ENCODE results near the gene ATP6V1G2. TPM values are rescaled to one million over a fixed set of nuclear protein-coding genes. Genes with fewer than 3 reads are reported as not detected.

Gene ATP6V1G2
- total and polyA plus RNA-seq, 2 experiments from 2014 or later = 1.8 to 2.8 TPM

DNA sequence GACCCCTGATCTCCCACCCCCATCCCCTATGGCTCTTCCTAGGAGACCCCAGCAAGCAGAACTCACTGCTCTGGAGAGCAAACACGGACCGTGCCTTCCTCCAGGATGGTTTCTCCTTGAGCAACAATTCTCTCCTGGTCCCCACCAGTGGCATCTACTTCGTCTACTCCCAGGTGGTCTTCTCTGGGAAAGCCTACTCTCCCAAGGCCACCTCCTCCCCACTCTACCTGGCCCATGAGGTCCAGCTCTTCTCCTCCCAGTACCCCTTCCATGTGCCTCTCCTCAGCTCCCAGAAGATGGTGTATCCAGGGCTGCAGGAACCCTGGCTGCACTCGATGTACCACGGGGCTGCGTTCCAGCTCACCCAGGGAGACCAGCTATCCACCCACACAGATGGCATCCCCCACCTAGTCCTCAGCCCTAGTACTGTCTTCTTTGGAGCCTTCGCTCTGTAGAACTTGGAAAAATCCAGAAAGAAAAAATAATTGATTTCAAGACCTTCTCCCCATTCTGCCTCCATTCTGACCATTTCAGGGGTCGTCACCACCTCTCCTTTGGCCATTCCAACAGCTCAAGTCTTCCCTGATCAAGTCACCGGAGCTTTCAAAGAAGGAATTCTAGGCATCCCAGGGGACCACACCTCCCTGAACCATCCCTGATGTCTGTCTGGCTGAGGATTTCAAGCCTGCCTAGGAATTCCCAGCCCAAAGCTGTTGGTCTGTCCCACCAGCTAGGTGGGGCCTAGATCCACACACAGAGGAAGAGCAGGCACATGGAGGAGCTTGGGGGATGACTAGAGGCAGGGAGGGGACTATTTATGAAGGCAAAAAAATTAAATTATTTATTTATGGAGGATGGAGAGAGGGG lies 27.1 kb upstream of the ATP6V1G2 start:
- H3K27me3 ChIP-seq (replicated peaks; ENCODE audit: insufficient read depth) = no peaks in the 10 kb centered on the region
- no peaks in the 10 kb centered on the region for H3K9me3 ChIP-seq (ENCODE audit: low read depth)
- H3K36me3 ChIP-seq (ENCODE audit: low read depth) = no peaks in the 10 kb centered on the region
- WGBS, 2 experiments (ENCODE audit: low coverage in 1 of 2, low lambda C conversion rate in 2 of 2, missing lambda C conversion rate in 2 of 2) = 66 to 67% methylated on average over 9 of the region's 9 CpGs
- DNase-seq = no peak
- no peak for TF ChIP-seq EZH2 (IDR thresholded peaks at IDR 0.05; ENCODE audit: insufficient read depth, poor library complexity, severe bottlenecking)
- TF ChIP-seq EZH2phosphoT487 (IDR thresholded peaks at IDR 0.05; ENCODE audit: insufficient read depth, low read depth) = no peak
- H3K79me2 ChIP-seq (ENCODE audit: insufficient read depth) = no peaks in the 10 kb centered on the region
- H3K27ac ChIP-seq = no peak overlapping the region
- H3K9ac ChIP-seq = no peak overlapping the region
- H3K4me3 ChIP-seq = no peak overlapping the region
- no peaks in the 10 kb centered on the region for H4K20me1 ChIP-seq (ENCODE audit: insufficient read depth)
- no peak overlapping the region for H3K4me2 ChIP-seq (ENCODE audit: unreplicated experiment)
- no peak overlapping the region for H2AFZ ChIP-seq
- no peaks in the 10 kb centered on the region for H3F3A ChIP-seq (ENCODE audit: insufficient read depth)
- no peaks in the 10 kb centered on the region for H3K9me2 ChIP-seq (ENCODE audit: insufficient read depth)
- no peaks in the 10 kb centered on the region for H3K4me1 ChIP-seq (ENCODE audit: insufficient read depth)
- in situ Hi-C loops (cut with MboI) = no loop called here

DNA sequence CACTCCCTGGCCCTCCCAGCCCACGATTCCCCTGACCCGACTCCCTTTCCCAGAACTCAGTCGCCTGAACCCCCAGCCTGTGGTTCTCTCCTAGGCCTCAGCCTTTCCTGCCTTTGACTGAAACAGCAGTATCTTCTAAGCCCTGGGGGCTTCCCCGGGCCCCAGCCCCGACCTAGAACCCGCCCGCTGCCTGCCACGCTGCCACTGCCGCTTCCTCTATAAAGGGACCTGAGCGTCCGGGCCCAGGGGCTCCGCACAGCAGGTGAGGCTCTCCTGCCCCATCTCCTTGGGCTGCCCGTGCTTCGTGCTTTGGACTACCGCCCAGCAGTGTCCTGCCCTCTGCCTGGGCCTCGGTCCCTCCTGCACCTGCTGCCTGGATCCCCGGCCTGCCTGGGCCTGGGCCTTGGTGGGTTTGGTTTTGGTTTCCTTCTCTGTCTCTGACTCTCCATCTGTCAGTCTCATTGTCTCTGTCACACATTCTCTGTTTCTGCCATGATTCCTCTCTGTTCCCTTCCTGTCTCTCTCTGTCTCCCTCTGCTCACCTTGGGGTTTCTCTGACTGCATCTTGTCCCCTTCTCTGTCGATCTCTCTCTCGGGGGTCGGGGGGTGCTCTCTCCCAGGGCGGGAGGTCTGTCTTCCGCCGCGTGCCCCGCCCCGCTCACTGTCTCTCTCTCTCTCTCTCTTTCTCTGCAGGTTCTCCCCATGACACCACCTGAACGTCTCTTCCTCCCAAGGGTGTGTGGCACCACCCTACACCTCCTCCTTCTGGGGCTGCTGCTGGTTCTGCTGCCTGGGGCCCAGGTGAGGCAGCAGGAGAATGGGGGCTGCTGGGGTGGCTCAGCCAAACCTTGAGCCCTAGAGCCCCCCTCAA lies 25.9 kb upstream of the ATP6V1G2 start, which contains the start of gene LTA:
Gene LTA (plus strand): TSS at position 249 of the 871 bp plus-strand sequence. CDS start 454 bp downstream, at position 703.
- Histone ChIP-seq H3K9me3 (ENCODE audit: low read depth) (no peaks in the 10 kb centered on the region), H3K4me3 (no peak within 1 kb of the TSS), H3K4me2 (ENCODE audit: unreplicated experiment) (no peak within 1 kb of the TSS), H3K79me2 (ENCODE audit: insufficient read depth) (no peaks in the 10 kb centered on the region), H3K4me1 (ENCODE audit: insufficient read depth) (no peaks in the 10 kb centered on the region), H4K20me1 (ENCODE audit: insufficient read depth) (no peaks in the 10 kb centered on the region), H3K27me3 (replicated peaks; ENCODE audit: insufficient read depth) (no peaks in the 10 kb centered on the region), H3K9ac (no peak within 1 kb of the TSS), H3K36me3 (ENCODE audit: low read depth) (no peaks in the 10 kb centered on the region), H3K9me2 (ENCODE audit: insufficient read depth) (no peaks in the 10 kb centered on the region), H3F3A (ENCODE audit: insufficient read depth) (no peaks in the 10 kb centered on the region), H2AFZ (no peak within 1 kb of the TSS), H3K27ac (no peak within 1 kb of the TSS)
- DNase-seq = no peak
- in situ Hi-C loops (cut with MboI) = no loop called here
- WGBS, 2 experiments (ENCODE audit: low coverage in 1 of 2, low lambda C conversion rate in 2 of 2, missing lambda C conversion rate in 2 of 2) = 73 to 87% methylated on average over 23 to 27 of the region's 27 CpGs
- TF ChIP-seq EZH2 (IDR thresholded peaks at IDR 0.05; ENCODE audit: insufficient read depth, poor library complexity, severe bottlenecking) (no peak), EZH2phosphoT487 (IDR thresholded peaks at IDR 0.05; ENCODE audit: insufficient read depth, low read depth) (no peak)

DNA sequence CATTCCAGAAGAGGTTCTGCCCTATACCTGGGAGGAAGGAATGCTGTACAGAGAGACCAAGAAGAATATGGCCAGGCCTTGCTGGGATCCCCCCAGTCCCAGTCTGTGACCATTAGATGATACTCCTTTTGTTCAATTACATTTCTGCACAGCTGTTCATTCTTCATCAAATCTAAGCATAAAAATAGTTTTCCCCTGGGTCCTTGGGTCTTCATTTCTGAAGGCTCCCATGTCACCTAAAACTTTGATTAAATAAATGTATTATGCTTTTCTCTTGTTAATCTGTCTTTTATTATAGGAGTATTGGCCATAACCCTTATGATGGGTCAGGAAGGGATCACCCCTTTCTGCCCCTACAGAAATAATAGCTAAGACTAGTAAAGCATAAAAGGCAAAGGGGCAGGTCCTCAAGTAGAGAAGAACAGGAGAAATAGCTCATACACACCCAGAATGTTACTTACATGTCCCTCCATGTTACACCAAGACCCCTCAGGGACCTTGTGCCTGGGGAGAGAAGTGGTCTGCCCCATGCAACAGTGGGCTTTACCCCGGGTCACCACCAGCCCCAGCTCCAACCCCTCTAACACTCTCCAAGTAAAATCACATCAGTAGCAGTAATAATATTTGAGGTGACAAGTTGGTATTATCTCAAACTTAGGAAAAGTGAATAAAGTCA lies 23.6 kb upstream of the ATP6V1G2 start:
- H3K9ac ChIP-seq = no peak overlapping the region
- no peak for DNase-seq
- no peaks in the 10 kb centered on the region for H3K9me2 ChIP-seq (ENCODE audit: insufficient read depth)
- H3K27me3 ChIP-seq (replicated peaks; ENCODE audit: insufficient read depth) = no peaks in the 10 kb centered on the region
- no peak overlapping the region for H3K4me3 ChIP-seq
- WGBS, 2 experiments (ENCODE audit: low coverage in 1 of 2, low lambda C conversion rate in 2 of 2, missing lambda C conversion rate in 2 of 2) = 42 to 50% methylated on average over 1 of the region's 1 CpG
- H3K27ac ChIP-seq = no peak overlapping the region
- no peaks in the 10 kb centered on the region for H3K9me3 ChIP-seq (ENCODE audit: low read depth)
- no peak overlapping the region for H2AFZ ChIP-seq
- TF ChIP-seq EZH2 (IDR thresholded peaks at IDR 0.05; ENCODE audit: insufficient read depth, poor library complexity, severe bottlenecking) (no peak), EZH2phosphoT487 (IDR thresholded peaks at IDR 0.05; ENCODE audit: insufficient read depth, low read depth) (no peak)
- H3K4me1 ChIP-seq (ENCODE audit: insufficient read depth) = no peaks in the 10 kb centered on the region
- H3K36me3 ChIP-seq (ENCODE audit: low read depth) = no peaks in the 10 kb centered on the region
- no peaks in the 10 kb centered on the region for H3K79me2 ChIP-seq (ENCODE audit: insufficient read depth)
- H3K4me2 ChIP-seq (ENCODE audit: unreplicated experiment) = no peak overlapping the region
- in situ Hi-C loops (cut with MboI) = no loop called here
- no peaks in the 10 kb centered on the region for H3F3A ChIP-seq (ENCODE audit: insufficient read depth)
- H4K20me1 ChIP-seq (ENCODE audit: insufficient read depth) = no peaks in the 10 kb centered on the region

DNA sequence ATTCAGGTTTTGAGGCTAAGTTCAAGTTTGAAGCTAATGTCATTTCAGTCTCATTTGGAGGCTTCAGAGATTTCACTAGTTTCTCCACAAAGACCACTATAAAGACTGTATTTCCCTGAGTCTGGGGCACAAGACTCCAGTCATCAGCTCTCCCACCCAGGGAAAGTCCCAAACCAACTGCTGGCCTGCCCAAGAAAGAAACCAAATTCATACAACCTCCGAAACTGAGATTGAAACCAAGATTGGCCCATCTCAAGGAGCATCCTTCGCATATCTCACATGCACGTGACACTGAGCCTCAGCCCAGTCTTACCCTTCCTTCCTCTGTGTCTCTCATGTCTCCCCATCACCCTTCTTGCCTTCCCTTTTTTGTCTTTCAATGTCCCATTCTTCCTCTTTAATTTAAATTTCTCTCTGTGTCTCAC lies 22.1 kb upstream of the ATP6V1G2 start:
- Histone ChIP-seq H3K4me1 (ENCODE audit: insufficient read depth) (peaks cover 3% of the 10 kb centered on the region), H3K9me3 (ENCODE audit: low read depth) (no peaks in the 10 kb centered on the region), H3K79me2 (ENCODE audit: insufficient read depth) (no peaks in the 10 kb centered on the region), H2AFZ (no peak overlapping the region), H3K27me3 (replicated peaks; ENCODE audit: insufficient read depth) (no peaks in the 10 kb centered on the region), H3K4me2 (ENCODE audit: unreplicated experiment) (no peak overlapping the region), H3F3A (ENCODE audit: insufficient read depth) (0 out of 2 replicates have a peak, but pooled peaks cover 4% of the 10 kb centered on the region), H3K27ac (no peak overlapping the region), H3K36me3 (ENCODE audit: low read depth) (no peaks in the 10 kb centered on the region), H3K9me2 (ENCODE audit: insufficient read depth) (no peaks in the 10 kb centered on the region), H4K20me1 (ENCODE audit: insufficient read depth) (no peaks in the 10 kb centered on the region), H3K4me3 (no peak overlapping the region), H3K9ac (no peak overlapping the region)
- no peak for DNase-seq
- TF ChIP-seq EZH2 (IDR thresholded peaks at IDR 0.05; ENCODE audit: insufficient read depth, poor library complexity, severe bottlenecking) = no peak
- no peak for TF ChIP-seq EZH2phosphoT487 (IDR thresholded peaks at IDR 0.05; ENCODE audit: insufficient read depth, low read depth)
- in situ Hi-C loops (cut with MboI) = no loop called here
- 75 to 80% methylated on average over 3 of the region's 3 CpGs for WGBS, 2 experiments (ENCODE audit: low coverage in 1 of 2, low lambda C conversion rate in 2 of 2, missing lambda C conversion rate in 2 of 2)

All from GM23248 (cell line).